ENCODE data around the gene S100A7. TPM values are rescaled to one million over a fixed set of nuclear protein-coding genes. Genes with fewer than 3 reads are reported as not detected.

S100A7 gene
- not detected in 2 replicates for polyA plus RNA-seq (2011; rRNA removed)
- polyA minus RNA-seq (2011; rRNA and poly(A)+ RNA removed): not detected in 2 replicates

DNA sequence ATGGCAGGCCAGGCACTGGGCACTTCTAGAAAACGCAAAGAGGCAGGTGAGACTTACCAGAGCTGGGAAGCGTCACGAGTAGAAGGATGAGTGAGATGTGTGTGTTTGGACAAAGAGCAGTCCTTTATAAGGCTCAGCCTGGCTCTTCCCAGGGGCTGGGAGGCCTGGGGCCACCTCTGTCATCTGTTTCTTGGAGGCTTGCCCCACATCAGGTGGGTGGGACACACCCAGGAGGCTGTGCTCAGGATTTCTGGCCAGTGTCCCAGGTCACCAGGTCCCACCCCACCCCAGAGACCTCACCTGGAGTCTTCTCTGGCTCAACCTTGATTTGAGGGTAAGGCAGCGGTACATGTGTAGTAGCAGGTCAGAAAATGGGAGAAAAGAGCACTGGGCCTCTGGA is at the start of gene S100A7:
Gene S100A7, minus strand, starts transcription at position 101 of the 400 bp plus-strand sequence. CDS start 1,638 bp downstream, outside the sequence.
- ChIA-PET POLR2A (no interaction called here), CTCF (no interaction called here)
- no peak within 1 kb of the TSS for H3K4me3 ChIP-seq (ENCODE audit: low read depth, low read length)
- H3K27me3 ChIP-seq (ENCODE audit: control insufficient read depth, insufficient read depth, low read length): peaks cover 10% of the 10 kb centered on the region
- TF ChIP-seq, protein P1, sequence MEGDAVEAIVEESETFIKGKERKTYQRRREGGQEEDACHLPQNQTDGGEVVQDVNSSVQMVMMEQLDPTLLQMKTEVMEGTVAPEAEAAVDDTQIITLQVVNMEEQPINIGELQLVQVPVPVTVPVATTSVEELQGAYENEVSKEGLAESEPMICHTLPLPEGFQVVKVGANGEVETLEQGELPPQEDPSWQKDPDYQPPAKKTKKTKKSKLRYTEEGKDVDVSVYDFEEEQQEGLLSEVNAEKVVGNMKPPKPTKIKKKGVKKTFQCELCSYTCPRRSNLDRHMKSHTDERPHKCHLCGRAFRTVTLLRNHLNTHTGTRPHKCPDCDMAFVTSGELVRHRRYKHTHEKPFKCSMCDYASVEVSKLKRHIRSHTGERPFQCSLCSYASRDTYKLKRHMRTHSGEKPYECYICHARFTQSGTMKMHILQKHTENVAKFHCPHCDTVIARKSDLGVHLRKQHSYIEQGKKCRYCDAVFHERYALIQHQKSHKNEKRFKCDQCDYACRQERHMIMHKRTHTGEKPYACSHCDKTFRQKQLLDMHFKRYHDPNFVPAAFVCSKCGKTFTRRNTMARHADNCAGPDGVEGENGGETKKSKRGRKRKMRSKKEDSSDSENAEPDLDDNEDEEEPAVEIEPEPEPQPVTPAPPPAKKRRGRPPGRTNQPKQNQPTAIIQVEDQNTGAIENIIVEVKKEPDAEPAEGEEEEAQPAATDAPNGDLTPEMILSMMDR (IDR thresholded peaks at IDR 0.05; ENCODE audit: low read depth, low read length): no peak
- no peaks in the 10 kb centered on the region for H3K9me3 ChIP-seq (ENCODE audit: control insufficient read depth, insufficient read depth, low read length)
- H3K27ac ChIP-seq (ENCODE audit: low read depth, low read length): no peak within 1 kb of the TSS
- DNase-seq (ENCODE audit: low read depth, low spot score): no peak

DNA sequence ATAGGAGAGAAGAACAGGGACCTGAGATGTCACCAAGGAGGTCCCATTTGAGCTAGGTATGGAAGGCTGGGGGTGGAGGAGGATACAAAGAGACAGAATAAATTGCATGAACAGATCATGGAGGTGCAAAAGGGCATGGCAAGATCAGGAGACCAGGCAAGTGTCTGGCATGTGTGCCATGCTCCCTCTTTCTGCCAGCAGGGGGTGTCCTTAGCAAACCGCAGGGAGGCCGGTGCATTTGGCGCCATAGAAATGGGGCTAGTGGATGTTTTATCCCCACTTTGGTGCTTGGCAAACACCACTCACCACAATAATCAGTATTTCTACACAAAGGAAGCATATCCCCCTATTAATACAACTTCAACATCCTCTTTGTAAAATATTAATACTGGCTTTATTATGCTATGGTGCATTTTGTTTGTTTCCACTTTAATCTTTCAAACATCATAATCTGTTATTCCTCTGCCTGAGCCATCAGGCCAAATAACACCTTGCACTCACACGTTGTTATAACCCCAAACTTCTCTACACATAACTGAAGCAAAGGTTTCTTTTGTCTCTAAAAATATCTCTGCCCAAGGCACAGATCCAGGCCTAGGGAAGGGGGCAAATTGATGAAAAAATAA is 49.4 kb upstream of the S100A7 start:
- Histone ChIP-seq H3K4me3 (ENCODE audit: low read depth, low read length) (no peak overlapping the region), H3K27me3 (ENCODE audit: control insufficient read depth, insufficient read depth, low read length) (no peaks in the 10 kb centered on the region), H3K27ac (ENCODE audit: low read depth, low read length) (no peak overlapping the region), H3K9me3 (ENCODE audit: control insufficient read depth, insufficient read depth, low read length) (no peaks in the 10 kb centered on the region)
- TF ChIP-seq, protein P1 (IDR thresholded peaks at IDR 0.05; ENCODE audit: low read depth, low read length): peak; percentile 65
- no peak for DNase-seq (ENCODE audit: low read depth, low spot score)
- POLR2A ChIA-PET: interaction anchor here (1.4 kb wide), 2 partner anchors 118 to 124 kb away, joined by 3 to 4 read pairs; partner anchors contain the start of genes CHTOP and S100A13
- CTCF ChIA-PET: interaction anchor here (0.6 to 6.2 kb wide), 28 partner anchors 8 to 656 kb away, joined by 3 to 163 read pairs (median 8); partner anchors contain the start of genes CHTOP, RAB13, S100A1 and S100A13

DNA sequence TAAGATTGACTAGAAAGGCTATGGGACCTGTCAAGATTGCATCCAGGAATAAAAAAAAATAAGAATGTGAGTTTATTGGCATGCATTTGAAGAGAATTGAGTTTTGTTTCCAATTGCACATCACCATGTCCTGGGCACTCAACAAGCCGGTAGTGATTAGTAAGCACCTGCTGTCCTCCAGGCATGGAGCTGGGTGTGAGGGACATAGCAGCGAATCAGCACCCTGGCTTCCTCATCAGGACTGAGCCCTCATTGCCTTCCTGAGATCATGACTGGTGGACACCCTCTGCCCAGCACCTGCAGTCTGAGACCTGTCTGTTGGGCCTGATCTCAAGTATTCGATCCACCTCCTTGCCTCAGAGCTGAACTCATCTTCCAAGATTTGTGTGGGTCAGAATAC is 48.6 kb upstream of the S100A7 start:
- TF ChIP-seq, protein P1 (IDR thresholded peaks at IDR 0.05; ENCODE audit: low read depth, low read length): no peak
- no peaks in the 10 kb centered on the region for H3K9me3 ChIP-seq (ENCODE audit: control insufficient read depth, insufficient read depth, low read length)
- DNase-seq (ENCODE audit: low read depth, low spot score): no peak
- H3K27me3 ChIP-seq (ENCODE audit: control insufficient read depth, insufficient read depth, low read length): no peaks in the 10 kb centered on the region
- ChIA-PET CTCF (interaction anchor here (1.0 to 6.2 kb wide), 10 partner anchors 11 to 157 kb away, joined by 3 to 163 read pairs (median 6); partner anchors contain the start of gene S100A13), POLR2A (interaction anchor here (1.4 kb wide), 1 partner anchor 125 kb away, joined by 4 read pairs; the partner anchor contains the start of gene CHTOP)
- no peak overlapping the region for H3K27ac ChIP-seq (ENCODE audit: low read depth, low read length)
- H3K4me3 ChIP-seq (ENCODE audit: low read depth, low read length): no peak overlapping the region

DNA sequence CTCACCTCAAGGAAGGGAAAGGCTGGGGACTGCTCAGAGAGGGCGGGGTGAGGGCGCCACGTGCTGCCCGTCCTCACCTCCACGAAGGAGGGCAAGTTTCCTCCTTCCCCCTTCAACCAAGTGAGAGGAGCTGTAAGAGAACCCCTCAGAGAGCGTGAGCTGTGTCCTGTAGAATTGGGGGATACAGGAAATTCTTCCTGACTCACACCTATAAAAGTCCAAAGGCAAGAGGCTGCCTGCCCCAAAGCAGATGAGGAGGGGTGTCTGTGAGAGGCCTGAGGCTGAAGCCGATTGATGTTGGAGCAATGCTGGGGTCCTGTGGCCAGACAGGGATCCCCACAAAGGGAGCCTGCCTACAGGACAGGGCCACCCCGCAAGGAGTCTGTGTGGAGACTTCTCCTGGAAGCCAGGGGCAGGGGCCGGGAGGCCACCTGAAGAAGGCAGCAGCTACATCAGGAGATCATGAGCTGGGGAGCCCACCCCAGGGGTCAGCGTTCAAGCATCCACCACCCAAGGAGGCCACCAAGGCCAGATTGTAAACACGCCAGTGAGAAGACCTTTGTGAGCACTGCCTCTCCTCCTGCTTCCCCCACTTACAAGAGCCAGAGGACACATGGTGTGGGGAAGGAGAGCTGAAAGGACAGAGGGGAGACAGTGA is 47.6 kb upstream of the S100A7 start:
- TF ChIP-seq, protein P1 (IDR thresholded peaks at IDR 0.05; ENCODE audit: low read depth, low read length): no peak

More for the DNA sequence above, 47.6 kb upstream of the S100A7 start:
- POLR2A ChIA-PET: interaction anchor here (1.7 to 2.3 kb wide), 3 partner anchors 58 to 126 kb away, joined by 6 to 23 read pairs (median 14); partner anchors contain the start of gene CHTOP
- Histone ChIP-seq H3K27ac (ENCODE audit: low read depth, low read length) (peak overlapping the region; percentile 31), H3K9me3 (ENCODE audit: control insufficient read depth, insufficient read depth, low read length) (no peaks in the 10 kb centered on the region), H3K27me3 (ENCODE audit: control insufficient read depth, insufficient read depth, low read length) (no peaks in the 10 kb centered on the region), H3K4me3 (ENCODE audit: low read depth, low read length) (no peak overlapping the region)
- CTCF ChIA-PET: interaction anchor here (0.8 to 6.2 kb wide), 8 partner anchors 12 to 156 kb away, joined by 3 to 163 read pairs (median 4); no protein-coding TSS in a partner anchor
- DNase-seq (ENCODE audit: low read depth, low spot score): no peak
